HepG2 (cell line): ENCODE measurements around the gene TRMT1. TPM values are rescaled to one million over a fixed set of nuclear protein-coding genes. Genes with fewer than 3 reads are reported as not detected.

Experiments used
- AHDC1 ChIP-seq: sonication (generic); formaldehyde crosslinking; IDR thresholded peaks from 2 replicates; pipeline ENCODE4 v1.5.1; 2020; ENCODE audit warnings: mild to moderate bottlenecking, missing genetic modification reagents, borderline replicate concordance
- CERS6 ChIP-seq: sonication (generic); formaldehyde crosslinking; IDR thresholded peaks from 2 replicates; pipeline ENCODE4 v1.5.0; 2020; ENCODE audit warnings: missing genetic modification reagents
- DZIP1 ChIP-seq: sonication (generic); formaldehyde crosslinking; IDR thresholded peaks from 2 replicates; pipeline ENCODE4 v1.5.0; 2020; ENCODE audit warnings: mild to moderate bottlenecking, missing genetic modification reagents
- EP300 ChIP-seq, 3 experiments: sonication (generic) in 1 of 3; formaldehyde crosslinking in 1 of 3; IDR thresholded peaks; 2 replicates each; pipeline versions ENCODE4 v1.5.1 to v1.6.1; 2011 to 2020; ENCODE audit warnings: low read depth in 2 of 3, low read length in 2 of 3, borderline replicate concordance in 1 of 3, improper control_type of control experiment in 1 of 3, mild to moderate bottlenecking in 1 of 3, missing genetic modification reagents in 1 of 3, moderate library complexity in 1 of 3
- KDM3A ChIP-seq: IDR thresholded peaks from 2 replicates; pipeline ENCODE4 v1.6.1; 2018; ENCODE audit warnings: low read depth, missing compliant biosample characterization
- KDM5A ChIP-seq: fragments of 200-600 bp; sonication (generic); IDR thresholded peaks from 2 replicates; pipeline ENCODE4 v1.7.0; 2018; ENCODE audit warnings: antibody characterized with exemption, mild to moderate bottlenecking, low read length, borderline replicate concordance
- MTA3 ChIP-seq: sonication (generic); formaldehyde crosslinking; IDR thresholded peaks from 2 replicates; pipeline ENCODE4 v1.4.0; 2020; ENCODE audit warnings: missing genetic modification reagents
- TBL1XR1 ChIP-seq: fragments of 150-350 bp; IDR thresholded peaks from 2 replicates; pipeline ENCODE4 v1.6.1; 2014; ENCODE audit warnings: borderline replicate concordance, low read length; ENCODE audit not compliant: partially characterized antibody
- U2AF2 ChIP-seq: fragments of 200-400 bp; formaldehyde crosslinking; IDR thresholded peaks from 2 replicates; pipeline ENCODE4 v1.6.1; 2017; ENCODE audit warnings: low read depth, mild to moderate bottlenecking, low read length
- USF2 ChIP-seq, 2 experiments: sonication (generic) in 1 of 2; formaldehyde crosslinking in 1 of 2; IDR thresholded peaks; 2 replicates each; pipeline versions ENCODE4 v1.5.1 to v1.6.1; 2011 to 2020; ENCODE audit warnings: borderline replicate concordance in 1 of 2, low read depth in 1 of 2, low read length in 1 of 2, mild to moderate bottlenecking in 1 of 2, missing genetic modification reagents in 1 of 2, moderate library complexity in 1 of 2
- ZBTB20 ChIP-seq: sonication (generic); formaldehyde crosslinking; IDR thresholded peaks from 2 replicates; pipeline ENCODE4 v1.8.1; 2023; ENCODE audit warnings: missing genetic modification reagents, low read depth, mild to moderate bottlenecking, borderline replicate concordance
- ZBTB3 ChIP-seq: sonication (generic); formaldehyde crosslinking; IDR thresholded peaks from 2 replicates; pipeline ENCODE4 v1.4.0; 2020; ENCODE audit warnings: low read depth, mild to moderate bottlenecking, moderate library complexity, missing genetic modification reagents, borderline replicate concordance
- ZFP82 ChIP-seq: sonication (generic); formaldehyde crosslinking; IDR thresholded peaks from 2 replicates; pipeline ENCODE4 v1.5.1; 2020; ENCODE audit warnings: mild to moderate bottlenecking, missing genetic modification reagents, borderline replicate concordance
- ZNF549 ChIP-seq: sonication (generic); formaldehyde crosslinking; IDR thresholded peaks from 2 replicates; pipeline ENCODE4 v1.5.0; 2020; ENCODE audit warnings: missing genetic modification reagents
- ZNF773 ChIP-seq: sonication (generic); formaldehyde crosslinking; IDR thresholded peaks from 2 replicates; pipeline ENCODE4 v1.4.0; 2020; ENCODE audit warnings: missing genetic modification reagents, borderline replicate concordance
- polyA plus RNA-seq, 8 experiments: library from polyadenylated mRNA; depleted of rRNA in 3 of 8; stranded (reverse) in 7 of 8; unstranded in 1 of 8; fragments of >200 nt; fragmentation: Illumina TruSeq in 4 of 8; extraction: Trizol in 4 of 8; gene quantifications; 2 replicates each; pipeline versions ENCODE4 v1.2.1 to v1.2.3, GENCODE V29; 2011 to 2016; ENCODE audit warnings: low read depth in 4 of 8, missing spikeins in 1 of 8, mixed read lengths in 1 of 8; ENCODE audit not compliant: insufficient read depth in 1 of 8
- total RNA-seq, 5 experiments: library from RNA; depleted of rRNA; stranded (reverse); fragments of >200 nt; fragmentation: Illumina TruSeq; extraction: Trizol; gene quantifications; 2 replicates each; pipeline ENCODE4 v1.2.3, GENCODE V29; 2016; ENCODE audit warnings: low read depth in 1 of 5

TRMT1 gene
- total and polyA plus RNA-seq, 2 of the 13 experiments (the other 11 are each of a cell fraction or from before 2014, with no cell fraction given) = 35.5 to 44.1 TPM

- TF ChIP-seq ZNF773 (CRISPR knock-in tag) (no peak), ZNF549 (CRISPR knock-in tag) (no peak), ZBTB3 (CRISPR knock-in tag) (no peak), EP300 (IDR thresholded peaks at IDR 0.05; ENCODE audit: low read depth in 2 of 2, low read length in 2 of 2) (peak; percentile 75 to 85; a peak in 3 of 4 replicates), EP300 (CRISPR knock-in tag; IDR thresholded peaks at IDR 0.05; ENCODE audit: borderline replicate concordance) (peak; percentile 31; the same call in 1 of the 2 replicates), CERS6 (CRISPR knock-in tag) (no peak), DZIP1 (CRISPR knock-in tag) (no peak), U2AF2 (no peak), MTA3 (no peak), KDM3A (CRISPR knock-in tag) (no peak), KDM5A (no peak; the same call in 1 of the 2 replicates), TBL1XR1 (no peak), ZBTB20 (no peak), AHDC1 (no peak), ZFP82 (CRISPR knock-in tag) (0 out of 2 replicates have a peak, but pooled peaks have one; percentile 78), USF2 (IDR thresholded peaks at IDR 0.05; ENCODE audit: low read depth, low read length) (no peak), USF2 (CRISPR knock-in tag; IDR thresholded peaks at IDR 0.05; ENCODE audit: borderline replicate concordance) (no peak)
Observed at GRCh38 chr19:13060233-13060963, 56.1 kb downstream of the TRMT1 start (continued).
